ENCODE data around the gene COMMD4.
A peak's percentile ranks its signal among the peaks of the same experiment; 100 is the strongest.
"Not testable (repeated sequence)": the region's sequence is repeated elsewhere in the genome, so short reads cannot be mapped to it uniquely, and the experiment has no call there.

The COMMD4 gene

GRCh38 chr15:75335705-75336355, at the start of gene COMMD4:
COMMD4 (plus strand) TSS chr15:75336063; CDS start chr15:75336090, 27 bp downstream.
- DNase-seq: peak; percentile 95

GRCh38 chr15:75293660-75294059, 42.2 kb upstream of the COMMD4 start:
- not testable (repeated sequence) for DNase-seq

- DNase-seq: not testable (repeated sequence)
Measured at GRCh38 chr15:75298541-75299310, 37.1 kb upstream of the COMMD4 start.

- DNase-seq: not testable (repeated sequence)
Measured at GRCh38 chr15:75299311-75299688, 36.6 kb upstream of the COMMD4 start.

GRCh38 chr15:75300026-75300425, 35.8 kb upstream of the COMMD4 start:
- DNase-seq: not testable (repeated sequence)

- no peak for DNase-seq
Measured at GRCh38 chr15:75302318-75302717, 33.5 kb upstream of the COMMD4 start.

- DNase-seq: not testable (repeated sequence)
Measured at GRCh38 chr15:75302753-75303152, 33.1 kb upstream of the COMMD4 start.

- DNase-seq: no peak
Measured at GRCh38 chr15:75306188-75306587, 29.7 kb upstream of the COMMD4 start.

GRCh38 chr15:75307778-75308390, 28.0 kb upstream of the COMMD4 start:
- DNase-seq: peak; percentile 83

- DNase-seq: no peak
Measured at GRCh38 chr15:75309711-75310110, 26.2 kb upstream of the COMMD4 start.

- not testable (repeated sequence) for DNase-seq
Measured at GRCh38 chr15:75312548-75312947, 23.3 kb upstream of the COMMD4 start.

- DNase-seq: no peak
Measured at GRCh38 chr15:75313116-75313845, 22.6 kb upstream of the COMMD4 start.

GRCh38 chr15:75314552-75315290, 21.1 kb upstream of the COMMD4 start:
- no peak for DNase-seq

- not testable (repeated sequence) for DNase-seq
Measured at GRCh38 chr15:75319231-75319897, 16.5 kb upstream of the COMMD4 start.

GRCh38 chr15:75321711-75322110, 14.2 kb upstream of the COMMD4 start:
- DNase-seq: no peak

- no peak for DNase-seq
Measured at GRCh38 chr15:75325922-75326321, 9.9 kb upstream of the COMMD4 start.

GRCh38 chr15:75327005-75327404, 8.9 kb upstream of the COMMD4 start:
- no peak for DNase-seq

GRCh38 chr15:75327491-75327890, 8.4 kb upstream of the COMMD4 start:
- DNase-seq: no peak

- DNase-seq: no peak
Measured at GRCh38 chr15:75328493-75329314, 7.2 kb upstream of the COMMD4 start.

GRCh38 chr15:75329571-75329970, 6.3 kb upstream of the COMMD4 start:
- DNase-seq: no peak

- DNase-seq: not testable (repeated sequence)
Measured at GRCh38 chr15:75332093-75332492, 3.8 kb upstream of the COMMD4 start.

All from OCI-M1 (cell line).